HG02588 (cell line): ENCODE measurements around the gene SLC22A23.

Experiments
- ATAC-seq: cut with Tn5 transposase; IDR thresholded peaks from one replicate; pipeline ENCODE4 v1.9.1; 2021; ENCODE audit warnings: mild to moderate bottlenecking, moderate library complexity; ENCODE audit not compliant: unreplicated experiment

SLC22A23 gene

GRCh38 chr6:3423439-3424184 is 33.2 kb downstream of the SLC22A23 start:
- no peak for ATAC-seq

- ATAC-seq, result no peak
Measured at GRCh38 chr6:3422435-3423070, 34.3 kb downstream of the SLC22A23 start.

- no peak for ATAC-seq
Measured at GRCh38 chr6:3421791-3422434, 34.9 kb downstream of the SLC22A23 start.

- ATAC-seq, result no peak
Measured at GRCh38 chr6:3421143-3421542, 35.7 kb downstream of the SLC22A23 start.

GRCh38 chr6:3419624-3420272 is 37.1 kb downstream of the SLC22A23 start:
- ATAC-seq, result no peak

GRCh38 chr6:3418496-3419060 is 38.3 kb downstream of the SLC22A23 start:
- no peak for ATAC-seq

GRCh38 chr6:3417473-3417872 is 39.4 kb downstream of the SLC22A23 start:
- ATAC-seq, result no peak

GRCh38 chr6:3415490-3415889 is 41.4 kb downstream of the SLC22A23 start:
- ATAC-seq, result no peak

GRCh38 chr6:3415082-3415453 is 41.8 kb downstream of the SLC22A23 start:
- no peak for ATAC-seq

- no peak for ATAC-seq
Measured at GRCh38 chr6:3414327-3415081, 42.3 kb downstream of the SLC22A23 start.

- ATAC-seq, result no peak
Measured at GRCh38 chr6:3413592-3413991, 43.3 kb downstream of the SLC22A23 start.

GRCh38 chr6:3412779-3413500 is 43.9 kb downstream of the SLC22A23 start:
- no peak for ATAC-seq

GRCh38 chr6:3411967-3412778 is 44.7 kb downstream of the SLC22A23 start:
- ATAC-seq, result no peak

GRCh38 chr6:3410385-3411360 is 46.2 kb downstream of the SLC22A23 start:
- no peak for ATAC-seq

GRCh38 chr6:3409699-3410384 is 47.0 kb downstream of the SLC22A23 start:
- ATAC-seq, result no peak

- ATAC-seq, result no peak
Measured at GRCh38 chr6:3408665-3409064, 48.2 kb downstream of the SLC22A23 start.

GRCh38 chr6:3407840-3408239 is 49.0 kb downstream of the SLC22A23 start:
- ATAC-seq, result no peak
